ENCODE results near the gene MLH3. TPM values are rescaled to one million over a fixed set of nuclear protein-coding genes. Genes with fewer than 3 reads are reported as not detected.

MLH3 gene
- total and polyA plus RNA-seq, 2 of the 13 experiments (the other 11 are each of a cell fraction or from before 2014, with no cell fraction given), result 14.4 to 24.8 TPM

GRCh38 chr14:75083271-75083670 lies 32.0 kb upstream of the MLH3 start:
- no peak overlapping the region for H3K9ac ChIP-seq (ENCODE audit: insufficient read depth, low read depth, low read length)
- FAIRE-seq, result no peak
- H4K20me1 ChIP-seq (ENCODE audit: insufficient read depth, low read length), result no peaks in the 10 kb centered on the region
- BruUV-seq (replicated peaks), result no TSS peak
- H3K4me2 ChIP-seq (ENCODE audit: low read depth, low read length), result no peak overlapping the region
- no peak for DNase-seq (ENCODE audit: low spot score)
- no peaks in the 10 kb centered on the region for H3K27me3 ChIP-seq (ENCODE audit: control insufficient read depth in 1 of 2, insufficient read depth in 2 of 2, low read length in 2 of 2)
- no peak overlapping the region for H3K27ac ChIP-seq (ENCODE audit: extremely low read length, insufficient read depth, low read length)
- no peak overlapping the region for H2AFZ ChIP-seq (ENCODE audit: low read length)
- WGBS (ENCODE audit: low lambda C conversion rate), result 100% methylated on average over 1 of the region's 1 CpG
- ChIA-PET CTCF (ENCODE audit: low intra/inter-chr PET ratio, low total read pairs) (no interaction called here), POLR2A (interaction anchor here (1.1 kb wide), 1 partner anchor 14 kb away, joined by 3 read pairs; the partner anchor contains the start of gene ZC2HC1C)
- H3K4me3 ChIP-seq (replicated peaks in 1 of 3; ENCODE audit: insufficient read depth in 1 of 3, low read depth in 2 of 3, low read length in 3 of 3), result no peak overlapping the region
- ATAC-seq, result no peak
- no peaks in the 10 kb centered on the region for H3K79me2 ChIP-seq (ENCODE audit: insufficient read depth, low read length)
- peaks cover 11 to 29% of the 10 kb centered on the region in 2 experiments for H3K36me3 ChIP-seq (replicated peaks in 1 of 2; ENCODE audit: control insufficient read depth in 1 of 2, insufficient read depth in 2 of 2, low read length in 2 of 2)
- TF ChIP-seq NFYB (CRISPR knock-in tag; IDR thresholded peaks at IDR 0.05) (no peak), CENPT (CRISPR knock-in tag; IDR thresholded peaks at IDR 0.05; ENCODE audit: low read depth) (no peak), ZSCAN31 (CRISPR knock-in tag; IDR thresholded peaks at IDR 0.05; ENCODE audit: low read depth) (no peak), ZNF556 (CRISPR knock-in tag; IDR thresholded peaks at IDR 0.05; ENCODE audit: borderline replicate concordance) (no peak), SP4 (CRISPR knock-in tag; IDR thresholded peaks at IDR 0.05) (no peak), RELA (CRISPR knock-in tag; IDR thresholded peaks at IDR 0.05) (no peak), SMARCE1 (IDR thresholded peaks at IDR 0.05; ENCODE audit: borderline replicate concordance) (no peak), HDAC6 (IDR thresholded peaks at IDR 0.05; ENCODE audit: low read depth, low read length) (no peak)
- TF ChIP-seq, protein P1, sequence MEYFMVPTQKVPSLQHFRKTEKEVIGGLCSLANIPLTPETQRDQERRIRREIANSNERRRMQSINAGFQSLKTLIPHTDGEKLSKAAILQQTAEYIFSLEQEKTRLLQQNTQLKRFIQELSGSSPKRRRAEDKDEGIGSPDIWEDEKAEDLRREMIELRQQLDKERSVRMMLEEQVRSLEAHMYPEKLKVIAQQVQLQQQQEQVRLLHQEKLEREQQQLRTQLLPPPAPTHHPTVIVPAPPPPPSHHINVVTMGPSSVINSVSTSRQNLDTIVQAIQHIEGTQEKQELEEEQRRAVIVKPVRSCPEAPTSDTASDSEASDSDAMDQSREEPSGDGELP (IDR thresholded peaks at IDR 0.05; ENCODE audit: borderline replicate concordance, low read depth), result no peak
- in situ Hi-C loops (cut with HindIII; ENCODE audit: extremely low pct_ligation_motif_present, low pct_unique_long_range_greater_than_20kb), result no loop called here
- intact Hi-C loops (cut with micrococcal nuclease; ENCODE audit: unreplicated experiment), result no loop called here
- H3K9me3 ChIP-seq (ENCODE audit: low read length), result no peaks in the 10 kb centered on the region
- peaks cover 14% of the 10 kb centered on the region for H3K4me1 ChIP-seq (ENCODE audit: insufficient read depth, low read length)

All from HepG2 (cell line).